Fibroblast of skin of left quadriceps (primary cell): Measurements from ENCODE around the gene WTIP.
"Not testable (repeated sequence)": the region's sequence is repeated elsewhere in the genome, so short reads cannot be mapped to it uniquely, and the experiment has no call there.

Experiments used
- DNase-seq, 2 experiments: peaks; one replicate each; pipeline ENCODE4 v3.0.0-alpha.2; 2013; ENCODE audit warnings: low read depth in 2 of 2

WTIP gene

DNA sequence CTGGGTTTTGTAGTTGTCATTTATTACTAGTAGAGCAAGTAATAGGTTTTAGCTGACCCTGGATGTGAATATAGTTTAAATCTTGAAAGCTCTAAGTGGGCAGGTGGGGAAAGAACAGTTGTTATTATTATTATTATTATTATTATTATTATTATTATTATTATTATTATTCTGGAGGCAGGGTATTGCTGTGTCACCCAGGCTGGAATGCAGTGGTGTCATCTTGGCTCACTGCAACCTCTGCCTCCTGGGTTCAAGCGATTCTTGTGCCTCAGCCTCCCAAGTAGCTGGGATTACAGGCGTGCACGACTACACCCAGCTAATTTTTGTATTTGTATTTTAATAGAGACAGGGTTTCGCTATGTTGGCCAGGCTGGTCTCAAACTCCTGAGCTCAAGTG lies 3.1 kb upstream of the WTIP start:
- not testable (repeated sequence) for DNase-seq

DNA sequence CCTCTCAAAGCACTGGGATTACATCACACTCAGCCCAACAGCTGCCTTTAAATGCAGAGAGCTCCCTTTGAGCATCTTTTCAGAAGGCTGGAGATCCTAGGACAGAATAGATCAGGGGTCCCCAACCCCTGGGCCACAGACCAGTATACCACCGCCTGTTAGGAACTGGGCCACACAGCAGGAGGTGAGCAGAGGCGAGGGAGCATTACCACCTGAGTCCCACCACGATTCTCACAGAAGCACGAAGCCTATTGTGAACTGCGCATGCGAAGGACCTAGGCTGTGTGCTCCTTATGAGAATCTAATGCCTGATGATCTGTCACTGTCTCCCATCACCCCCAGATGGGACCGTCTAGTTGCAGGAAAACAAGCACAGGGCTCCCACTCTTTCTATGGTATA lies 2.2 kb upstream of the WTIP start:
- no peak for DNase-seq

DNA sequence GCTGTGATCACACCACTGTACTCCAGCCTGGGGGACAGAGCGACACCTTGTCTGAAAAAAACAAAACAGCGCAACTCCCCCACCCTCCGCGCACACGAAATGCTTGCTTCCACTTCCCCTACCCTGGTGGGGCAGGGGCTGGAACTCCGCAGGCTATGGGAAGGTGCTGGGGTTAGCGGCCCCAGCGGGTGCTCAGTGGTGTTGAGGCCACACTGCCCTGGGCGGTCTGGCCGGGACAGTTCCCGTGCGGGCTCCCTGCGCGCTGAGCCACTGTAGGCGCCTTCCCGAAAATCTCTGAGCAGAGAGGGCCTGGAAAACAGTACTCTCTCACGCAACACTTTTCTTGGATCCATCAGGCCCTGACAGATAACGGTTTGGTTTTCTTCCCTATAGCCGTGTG lies 1.1 kb upstream of the WTIP start:
- no peak for DNase-seq

DNA sequence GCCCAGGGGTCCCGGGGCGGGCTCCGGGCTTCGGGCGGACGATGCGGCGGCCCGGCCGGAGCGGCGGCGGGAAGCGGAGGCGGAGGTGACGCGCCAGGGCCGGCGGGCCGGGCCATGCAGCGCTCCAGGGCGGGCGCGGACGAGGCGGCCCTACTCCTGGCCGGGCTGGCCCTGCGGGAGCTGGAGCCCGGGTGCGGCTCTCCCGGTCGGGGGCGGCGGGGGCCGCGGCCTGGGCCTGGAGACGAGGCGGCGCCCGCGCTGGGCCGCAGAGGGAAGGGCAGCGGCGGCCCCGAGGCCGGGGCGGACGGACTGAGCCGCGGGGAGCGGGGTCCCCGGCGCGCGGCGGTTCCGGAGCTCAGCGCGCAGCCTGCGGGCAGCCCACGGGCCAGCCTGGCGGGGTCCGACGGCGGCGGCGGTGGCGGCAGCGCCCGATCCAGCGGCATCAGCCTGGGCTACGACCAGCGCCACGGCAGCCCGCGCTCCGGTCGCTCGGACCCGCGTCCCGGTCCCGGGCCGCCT lies 362 bp downstream of the WTIP start:
- DNase-seq, result no peak

DNA sequence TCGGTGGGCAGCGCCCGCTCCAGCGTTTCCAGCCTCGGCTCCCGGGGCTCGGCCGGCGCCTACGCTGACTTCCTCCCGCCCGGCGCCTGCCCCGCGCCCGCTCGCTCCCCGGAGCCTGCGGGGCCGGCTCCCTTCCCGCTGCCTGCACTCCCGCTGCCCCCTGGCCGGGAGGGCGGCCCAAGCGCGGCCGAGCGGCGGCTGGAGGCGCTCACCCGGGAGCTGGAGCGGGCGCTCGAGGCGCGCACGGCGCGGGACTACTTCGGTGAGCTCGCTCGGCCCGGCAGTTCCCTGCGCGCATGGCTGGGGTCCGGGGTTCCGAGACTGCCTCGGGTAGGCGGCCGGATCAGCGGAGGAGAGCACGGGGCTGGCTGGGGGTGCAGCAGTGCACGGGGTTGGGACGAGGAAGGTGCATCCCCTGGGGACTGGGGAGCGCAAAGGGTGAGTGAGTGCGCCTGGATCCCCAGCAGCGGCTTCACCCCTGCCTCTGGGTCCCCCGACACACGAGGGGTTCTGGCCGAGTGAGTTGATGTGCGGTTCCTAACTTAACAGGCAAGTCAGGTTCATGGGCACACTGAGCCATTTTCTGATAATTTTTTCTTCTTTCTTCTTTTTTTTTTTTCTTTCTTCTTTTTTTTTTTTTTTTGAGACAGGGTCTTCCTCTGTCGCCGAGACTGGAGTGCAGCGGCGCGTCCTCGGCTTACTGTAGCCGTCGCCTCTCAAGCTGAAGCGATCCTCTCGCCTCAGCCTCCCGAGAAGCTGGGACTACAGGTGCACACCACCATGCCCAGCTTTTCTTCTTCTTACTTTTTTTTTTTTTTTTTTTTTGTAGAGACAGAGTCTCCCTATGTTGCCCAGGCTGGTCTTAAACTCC lies 1.1 kb downstream of the WTIP start:
- DNase-seq, result no peak

DNA sequence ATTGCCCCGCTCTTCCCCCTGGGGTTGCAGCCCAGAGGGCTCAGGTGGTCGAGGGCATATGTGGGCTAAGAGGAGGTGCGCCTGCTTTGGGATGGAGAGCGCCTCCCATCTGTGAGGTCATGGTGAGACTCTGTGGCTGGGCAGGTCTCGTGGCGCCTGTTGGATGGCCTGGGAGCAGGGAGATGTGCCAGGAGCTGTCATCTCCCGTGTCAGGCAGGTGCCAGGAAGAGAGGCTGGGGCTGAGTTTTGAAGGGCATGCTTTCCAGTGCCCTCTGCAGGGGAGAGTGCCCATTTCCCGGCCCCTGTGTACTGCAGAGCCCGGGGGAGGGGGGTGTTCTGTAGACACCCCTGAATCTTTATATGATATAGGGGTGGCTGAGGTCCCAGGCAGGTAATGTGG lies 2.8 kb downstream of the WTIP start:
- no peak for DNase-seq

DNA sequence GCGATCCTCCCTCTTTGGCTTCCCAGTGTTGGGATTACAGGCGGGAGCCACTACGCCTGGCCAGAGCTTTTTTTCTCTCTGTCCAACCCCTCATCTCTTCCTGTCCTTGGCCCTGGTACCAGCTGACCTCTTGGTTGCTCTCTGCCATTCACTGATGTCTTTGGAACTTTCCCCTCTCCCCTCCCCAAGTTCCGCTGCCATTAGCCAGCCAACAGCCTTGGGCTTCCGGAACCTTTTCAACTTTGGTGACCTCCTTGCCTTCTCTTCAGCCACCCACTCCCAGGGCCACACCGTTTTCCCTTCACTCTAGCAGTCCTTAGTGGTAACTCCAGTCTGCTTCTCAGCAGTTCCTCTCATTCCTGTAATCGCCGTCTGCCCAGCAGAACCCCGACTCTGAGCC lies 4.3 kb downstream of the WTIP start:
- no peak for DNase-seq

DNA sequence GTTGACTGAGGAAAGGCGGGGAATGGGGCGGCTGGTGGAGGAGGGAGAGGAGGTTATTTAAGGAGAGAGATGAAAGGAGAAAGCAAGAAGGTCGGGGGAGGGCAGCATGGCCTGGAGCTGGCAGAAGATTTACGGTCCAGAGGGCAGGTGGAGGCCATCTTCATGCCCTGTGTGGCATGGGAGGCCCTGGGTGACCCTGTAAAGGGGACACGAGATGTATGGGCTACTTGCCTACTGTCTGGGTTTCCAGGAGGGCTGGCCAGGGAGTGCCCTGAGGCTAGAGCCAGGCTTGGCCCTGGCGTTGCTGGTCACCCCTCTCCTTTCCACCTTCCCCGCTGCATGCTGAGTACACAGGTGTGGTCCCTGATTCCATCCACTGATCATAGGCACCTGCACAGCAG lies 6.1 kb downstream of the WTIP start:
- no peak for DNase-seq

DNA sequence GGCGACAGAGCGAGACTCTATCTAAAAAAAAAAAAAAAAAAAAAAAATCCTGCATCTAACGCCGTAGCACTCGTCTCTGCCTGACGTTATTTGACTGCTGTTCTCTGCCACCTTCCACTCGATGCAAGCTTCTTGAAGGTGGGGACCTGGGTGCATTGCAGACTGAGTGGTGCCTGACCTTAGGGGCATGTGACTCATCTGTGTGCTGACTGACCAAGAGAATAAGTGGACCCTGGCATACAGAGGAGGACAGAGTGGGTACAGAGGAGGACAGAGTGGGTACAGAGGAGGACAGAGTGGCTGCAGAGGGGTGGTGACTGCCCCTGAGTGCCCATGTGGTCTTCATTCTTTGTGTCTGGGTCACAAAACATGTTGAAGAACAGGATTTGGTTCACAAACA lies 7.6 kb downstream of the WTIP start:
- DNase-seq, result no peak

DNA sequence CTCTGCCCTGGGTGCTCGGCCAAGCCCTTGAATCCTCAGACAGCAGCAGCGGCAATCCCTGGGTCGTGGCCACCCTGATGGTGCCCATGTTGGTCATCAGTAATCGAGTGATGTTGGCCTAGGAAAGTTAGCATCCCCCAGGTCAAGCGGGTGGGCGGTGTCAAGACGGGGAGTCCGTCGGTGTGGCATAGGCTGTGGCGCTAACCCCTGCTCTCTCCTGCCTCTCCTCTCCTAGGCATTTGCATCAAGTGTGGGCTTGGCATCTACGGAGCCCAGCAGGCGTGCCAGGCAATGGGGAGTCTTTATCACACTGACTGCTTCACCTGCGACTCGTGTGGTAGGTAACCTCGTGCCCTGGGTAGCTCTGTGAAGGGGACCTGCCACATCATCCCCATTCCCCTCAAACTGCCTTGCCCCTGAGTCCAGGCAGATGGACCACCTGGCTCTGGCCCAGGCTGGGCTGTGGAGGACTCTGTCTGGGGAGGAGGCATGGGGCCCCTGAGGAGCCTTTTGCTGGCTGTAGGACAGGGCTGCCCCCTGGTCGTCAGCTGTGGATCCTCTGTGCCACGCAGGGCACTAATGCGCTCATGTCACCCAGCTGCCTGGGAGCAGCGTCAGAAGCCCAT lies 8.7 kb downstream of the WTIP start:
- DNase-seq, result no peak

DNA sequence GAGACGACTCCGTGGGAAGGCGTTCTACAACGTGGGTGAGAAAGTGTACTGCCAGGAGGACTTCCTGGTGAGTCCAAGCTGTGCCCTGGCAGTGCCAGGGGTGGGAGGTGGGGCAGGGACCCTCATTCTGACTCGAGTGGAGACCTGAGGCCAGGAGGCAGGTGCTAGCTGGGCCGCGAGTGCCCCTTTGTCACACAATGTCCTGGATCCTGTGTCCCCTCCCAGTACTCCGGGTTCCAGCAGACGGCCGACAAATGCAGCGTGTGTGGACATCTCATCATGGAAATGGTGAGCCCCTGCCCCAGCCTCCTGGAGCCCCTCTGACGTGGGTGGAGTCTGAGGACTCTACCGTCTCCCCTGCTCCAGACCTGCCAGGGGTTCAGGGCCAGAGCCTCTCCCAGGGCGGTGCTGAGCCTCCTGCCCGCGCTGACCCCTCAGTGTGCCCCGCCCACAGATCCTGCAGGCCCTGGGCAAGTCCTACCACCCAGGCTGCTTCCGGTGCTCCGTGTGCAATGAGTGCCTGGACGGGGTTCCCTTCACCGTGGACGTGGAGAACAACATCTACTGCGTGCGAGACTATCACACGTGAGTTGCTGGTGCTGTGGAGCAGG lies 11.6 kb downstream of the WTIP start:
- no peak for DNase-seq

DNA sequence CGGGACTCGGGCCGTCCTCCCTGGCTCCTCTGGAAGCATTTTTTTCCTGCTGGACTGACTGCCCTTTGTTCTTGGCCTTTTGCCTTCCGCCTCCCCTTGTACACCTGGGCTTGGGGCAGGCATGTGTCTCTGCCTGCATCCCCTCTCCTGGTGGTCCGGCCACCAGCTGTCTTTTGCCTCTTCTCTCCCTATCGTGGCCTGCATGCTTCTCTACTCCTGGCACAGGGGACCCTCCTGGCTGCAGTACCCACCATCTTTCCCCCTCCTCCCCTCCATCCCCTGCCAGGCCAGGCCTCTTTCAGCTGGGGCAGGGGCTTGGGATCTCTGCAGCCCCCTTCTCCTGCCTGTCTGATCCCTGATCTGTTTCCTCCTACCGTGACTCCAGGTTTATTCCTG lies 12.1 kb downstream of the WTIP start:
- DNase-seq, result no peak

DNA sequence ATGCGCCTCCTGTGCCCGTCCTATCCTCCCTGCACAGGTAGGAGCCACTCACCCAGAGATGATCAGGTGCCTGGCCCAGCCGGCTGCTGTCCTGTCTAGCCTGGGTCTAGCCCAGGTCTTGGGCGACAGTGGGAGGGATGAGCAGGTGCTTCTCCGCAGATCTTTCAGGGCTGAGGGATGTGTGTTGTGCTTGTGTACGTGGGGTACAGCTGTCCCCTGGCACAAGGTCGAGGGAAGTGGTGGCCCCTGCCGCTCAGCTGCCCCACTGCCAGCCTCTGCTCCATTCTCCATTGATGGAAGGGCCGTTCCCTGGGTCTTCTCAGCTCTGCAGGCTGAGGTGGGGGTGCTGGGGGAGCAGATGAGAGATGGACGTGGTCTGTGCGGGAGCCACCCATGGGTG lies 13.0 kb downstream of the WTIP start:
- DNase-seq, result no peak

DNA sequence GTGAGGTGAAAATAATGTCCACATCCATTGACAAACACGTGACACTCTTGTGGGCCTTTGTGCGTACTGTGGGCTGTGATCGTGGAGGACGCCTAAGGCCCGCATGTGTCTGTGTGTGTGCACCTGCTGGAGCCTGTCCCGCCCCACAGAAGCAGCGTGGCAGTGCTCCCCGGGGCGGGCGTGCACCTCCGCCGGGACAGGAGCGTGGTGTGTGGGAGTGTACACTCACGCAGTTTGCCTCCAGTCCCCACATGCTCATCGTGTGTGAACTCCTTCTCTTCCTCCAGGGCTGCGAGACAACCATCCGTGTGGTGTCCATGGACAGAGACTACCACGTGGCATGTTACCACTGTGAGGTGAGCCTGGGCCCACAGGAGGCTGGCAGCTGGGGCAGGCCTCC lies 13.9 kb downstream of the WTIP start:
- no peak for DNase-seq

DNA sequence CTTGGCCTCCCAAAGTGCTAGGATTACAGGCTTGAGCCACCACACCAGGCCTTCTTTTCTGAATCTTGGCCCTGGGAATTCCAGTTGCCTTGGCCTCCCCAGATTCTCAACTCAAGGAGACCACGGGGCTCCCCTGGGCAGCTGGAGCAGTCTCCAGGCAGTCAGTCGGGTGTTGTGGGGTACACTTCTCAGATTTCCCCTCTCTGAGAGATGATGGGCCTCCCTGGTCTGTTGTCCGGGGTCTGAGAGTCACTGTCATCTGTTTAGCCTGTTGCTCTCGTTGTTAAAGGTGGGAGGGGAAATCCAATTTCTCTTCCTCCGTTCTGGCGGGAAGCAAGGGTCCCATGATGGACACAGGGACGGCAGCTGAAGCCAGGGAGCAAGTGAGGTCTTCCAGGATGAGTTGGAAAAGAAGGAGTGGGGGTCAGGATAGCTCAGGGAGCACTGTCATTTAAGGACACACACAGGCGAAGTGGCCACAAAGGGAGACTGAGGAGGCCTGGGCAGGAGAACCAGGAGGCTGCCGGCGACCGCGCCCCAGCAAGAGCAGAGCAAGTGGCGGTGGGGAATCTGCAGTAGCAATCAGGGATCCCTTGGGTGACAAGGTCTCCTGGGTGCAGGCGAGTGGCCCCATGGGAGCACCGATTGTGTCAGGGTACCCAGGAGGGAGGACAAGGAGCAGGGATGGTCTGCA lies 15.7 kb downstream of the WTIP start:
- no peak for DNase-seq

DNA sequence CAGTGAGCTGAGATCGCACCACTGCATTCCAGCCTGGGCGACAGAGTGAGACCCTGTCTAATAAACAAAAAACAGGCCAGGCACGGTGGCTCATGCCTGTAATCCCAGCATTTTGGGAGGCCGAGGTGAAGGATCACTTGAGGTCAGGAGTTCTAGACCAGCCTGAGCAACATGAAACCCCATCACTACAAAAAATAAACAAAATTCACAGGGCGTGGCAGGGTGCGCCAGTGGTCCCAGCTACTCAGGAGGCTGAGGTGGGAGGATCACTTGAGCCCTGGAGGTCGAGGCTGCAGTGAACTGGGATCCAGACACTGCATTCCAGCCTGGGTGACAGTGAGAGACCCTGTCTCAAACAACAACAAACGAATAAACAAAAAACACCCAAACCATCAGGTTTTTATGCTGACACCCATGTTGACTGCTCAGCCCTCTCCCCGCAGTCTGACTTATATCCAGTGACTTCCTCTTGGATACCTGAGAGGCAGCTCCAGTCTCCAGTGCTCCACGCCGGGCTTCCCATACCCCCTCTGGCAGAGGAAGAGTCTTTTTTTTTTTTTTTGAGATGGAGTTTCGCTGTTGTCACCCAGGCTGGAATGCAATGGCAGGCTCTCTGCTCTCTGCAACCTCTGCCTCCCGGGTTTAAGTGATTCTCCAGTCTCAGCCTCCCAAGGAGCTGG lies 17.7 kb downstream of the WTIP start:
- DNase-seq, result no peak

DNA sequence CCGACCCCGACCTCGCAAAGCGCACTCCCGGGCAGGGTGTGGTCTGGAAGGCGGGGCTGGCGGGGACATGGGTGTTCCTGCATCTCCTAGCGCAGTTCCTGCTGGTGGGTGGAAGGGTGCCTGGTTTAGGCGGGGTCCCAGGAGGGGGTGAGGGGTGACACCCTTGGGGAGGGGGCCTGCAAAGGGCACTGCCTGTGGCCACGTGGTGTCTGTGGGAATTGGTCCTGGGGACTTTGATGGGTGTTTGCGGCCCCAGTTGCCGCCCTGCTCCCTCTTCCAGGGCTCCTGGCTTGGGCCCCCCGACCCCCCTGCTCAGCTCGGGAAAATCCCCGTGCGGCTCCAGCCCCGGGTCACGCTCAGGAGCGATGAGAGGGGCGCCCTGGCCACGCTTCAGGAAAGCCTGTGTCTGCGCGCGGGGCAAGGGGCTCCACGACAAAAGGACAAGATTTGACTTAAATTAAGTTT lies 19.1 kb downstream of the WTIP start:
- DNase-seq, result no peak

DNA sequence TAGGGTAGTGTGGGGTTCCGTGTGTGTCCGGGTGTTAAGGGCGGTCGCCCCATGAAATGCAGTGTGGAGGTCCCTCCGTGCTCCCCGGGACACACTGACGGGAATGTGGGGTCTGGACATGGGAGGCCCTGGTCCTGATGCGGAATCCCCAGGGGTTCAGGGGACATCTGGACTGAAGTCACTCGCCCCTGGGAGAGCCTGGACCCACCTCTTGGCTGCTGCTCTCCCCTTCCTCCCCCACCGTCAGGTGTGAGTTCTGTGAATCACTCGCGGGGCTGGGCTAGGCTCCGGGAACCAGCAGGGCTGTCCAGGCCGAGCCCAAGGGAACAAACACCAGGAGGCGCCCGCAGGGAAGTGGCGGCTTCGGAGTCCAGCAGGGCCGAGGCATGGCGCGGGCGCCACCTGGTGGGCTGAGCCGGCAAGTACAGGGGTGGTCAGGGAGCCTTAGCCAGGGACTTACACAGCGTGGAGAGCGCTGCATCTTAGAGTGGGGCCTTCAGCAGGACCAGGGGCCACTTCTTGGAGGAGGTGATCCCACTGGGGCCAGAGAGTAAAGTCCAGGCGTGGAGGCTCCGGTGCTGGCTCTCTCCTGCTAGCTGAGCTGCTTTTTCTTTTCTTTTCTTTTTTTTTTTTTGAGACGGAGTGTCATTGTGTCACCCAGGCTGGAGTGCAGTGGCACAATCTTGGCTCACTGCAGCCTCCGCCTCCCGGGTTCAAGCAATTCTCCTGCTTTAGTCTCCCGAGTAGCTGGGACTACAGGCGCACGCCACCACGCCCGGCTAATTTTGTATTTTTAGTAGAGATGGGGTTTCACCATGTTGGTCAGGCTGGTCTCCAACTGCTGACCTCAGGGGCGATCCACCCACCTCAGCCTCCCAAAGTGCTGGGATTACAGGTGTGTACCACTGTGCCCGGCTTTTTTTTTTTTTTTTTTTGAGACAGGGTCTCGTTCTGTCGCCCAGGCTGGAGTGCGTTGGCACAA lies 20.1 kb downstream of the WTIP start:
- DNase-seq, result peak; percentile 64 to 68

DNA sequence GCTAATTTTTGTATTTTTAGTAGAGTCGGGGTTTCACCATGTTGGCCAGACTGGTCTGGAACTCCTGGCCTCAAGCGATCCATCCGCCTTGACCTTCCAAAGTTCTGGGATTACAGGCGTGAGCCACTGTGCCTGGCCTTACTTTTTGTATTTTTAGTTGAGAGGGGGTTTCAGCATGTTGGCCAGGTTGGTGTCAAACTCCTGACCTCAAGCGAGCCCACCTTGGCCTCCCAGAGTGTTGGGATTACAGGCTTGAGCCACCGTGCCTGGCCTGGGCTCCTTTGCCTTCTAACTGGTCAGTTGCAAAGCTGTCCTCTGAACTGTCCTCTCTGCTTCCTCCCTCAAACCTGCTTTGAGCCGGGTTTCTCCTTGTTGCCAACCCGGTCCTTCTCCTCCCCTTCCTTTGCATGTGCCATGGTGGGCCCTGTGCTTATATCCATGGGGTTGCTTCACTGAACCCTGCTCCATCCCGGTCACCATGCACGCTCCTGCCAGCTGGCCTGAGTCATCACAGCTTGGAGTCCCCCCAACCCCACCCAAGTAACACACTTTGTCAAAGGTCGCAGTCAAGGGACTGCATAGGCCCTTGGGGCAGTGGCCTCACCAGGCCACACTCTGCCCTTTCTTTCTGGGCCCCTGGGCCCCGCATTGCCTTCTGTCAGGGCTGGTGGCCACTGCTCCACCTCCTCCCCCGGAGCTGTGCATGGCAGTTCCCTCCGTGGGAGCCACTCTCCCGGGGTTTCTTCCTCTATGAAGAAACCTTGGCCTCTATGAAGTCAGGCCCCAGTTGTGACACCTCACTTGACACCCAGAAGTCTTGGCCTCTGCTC lies 21.2 kb downstream of the WTIP start:
- DNase-seq, result no peak
